ENCODE data around the gene C1orf185. TPM values are rescaled to one million over a fixed set of nuclear protein-coding genes. Genes with fewer than 3 reads are reported as not detected.

C1orf185 gene
- total RNA-seq (not detected), polyA plus RNA-seq (not detected), total RNA-seq (0 reads per million in 6 experiments)

- Mint-ChIP-seq H3K27ac (no peak within 1 kb of the TSS), H3K4me3 (no peak within 1 kb of the TSS), H3K27me3 (peaks cover 0 to 19% (median 6%) of the 10 kb centered on the region in 5 donors), H3K9me3 (peaks cover 0 to 2% (median 0%) of the 10 kb centered on the region in 9 donors), H3K4me1 (no peaks in the 10 kb centered on the region), H3K36me3 (no peaks in the 10 kb centered on the region)
- no peak for DNase-seq
- ATAC-seq: no peak
- POLR2A ChIA-PET: no interaction called here
Observed at GRCh38 chr1:51101976-51102375, at the start of gene C1orf185. Gene C1orf185 (plus strand): TSS chr1:51102228. CDS start chr1:51102234, 6 bp downstream.

DNA sequence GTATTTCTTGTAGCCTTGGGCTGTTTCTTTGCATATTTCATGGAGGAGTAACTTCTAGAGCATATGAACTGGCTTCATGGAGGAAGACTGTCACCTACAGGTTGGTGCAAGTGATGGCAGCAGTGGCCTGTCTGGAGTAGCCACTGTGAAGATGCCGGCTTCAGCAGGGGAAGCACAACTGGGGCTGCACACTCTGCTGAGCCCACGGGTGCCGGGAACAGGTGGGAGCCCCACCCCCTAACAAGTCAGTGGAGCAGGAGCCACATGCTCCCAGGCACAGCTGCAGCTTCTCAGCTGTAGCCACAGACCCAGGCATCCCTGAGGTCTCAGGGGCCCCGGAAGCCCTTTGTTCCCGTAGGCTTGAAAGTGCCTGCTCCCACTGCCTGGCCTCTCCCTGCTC, 43.2 kb upstream of the C1orf185 start:
- peaks cover 2 to 25% (median 7%) of the 10 kb centered on the region in 3 donors for H3K36me3 Mint-ChIP-seq
- H3K27ac Mint-ChIP-seq: no peak overlapping the region
- H3K9me3 Mint-ChIP-seq: peaks cover 0 to 32% (median 12%) of the 10 kb centered on the region in 9 donors
- POLR2A ChIA-PET: no interaction called here
- no peak overlapping the region for H3K4me3 Mint-ChIP-seq
- H3K27me3 Mint-ChIP-seq: peaks cover 5 to 21% (median 12%) of the 10 kb centered on the region in 5 donors
- ATAC-seq (no peak), DNase-seq (peak in 1 of 10 donors; percentile 1)
- H3K4me1 Mint-ChIP-seq: no peaks in the 10 kb centered on the region

- H3K4me1 Mint-ChIP-seq: no peaks in the 10 kb centered on the region
- peaks cover 5 to 23% (median 12%) of the 10 kb centered on the region in 5 donors for H3K27me3 Mint-ChIP-seq
- ATAC-seq (no peak), DNase-seq (no peak)
- POLR2A ChIA-PET: no interaction called here
- H3K36me3 Mint-ChIP-seq: peaks cover 2 to 22% (median 7%) of the 10 kb centered on the region in 3 donors
- H3K4me3 Mint-ChIP-seq: no peak overlapping the region
- H3K27ac Mint-ChIP-seq: no peak overlapping the region
- H3K9me3 Mint-ChIP-seq: peaks cover 0 to 32% (median 12%) of the 10 kb centered on the region in 9 donors
Observed at GRCh38 chr1:51061231-51061918, 40.7 kb upstream of the C1orf185 start.

- H3K9me3 Mint-ChIP-seq: peaks cover 0 to 22% (median 8%) of the 10 kb centered on the region in 9 donors
- DNase-seq (no peak), ATAC-seq (no peak)
- no peaks in the 10 kb centered on the region for H3K4me1 Mint-ChIP-seq
- POLR2A ChIA-PET: no interaction called here
- peaks cover 0 to 9% (median 4%) of the 10 kb centered on the region in 3 donors for H3K36me3 Mint-ChIP-seq
- no peak overlapping the region for H3K27ac Mint-ChIP-seq
- no peak overlapping the region for H3K4me3 Mint-ChIP-seq
- H3K27me3 Mint-ChIP-seq: peaks cover 5 to 25% (median 14%) of the 10 kb centered on the region in 5 donors
Observed at GRCh38 chr1:51063121-51063520, 38.9 kb upstream of the C1orf185 start.

GRCh38 chr1:51070011-51070410, 32.0 kb upstream of the C1orf185 start:
- POLR2A ChIA-PET: no interaction called here
- no peak for DNase-seq
- H3K27ac Mint-ChIP-seq: no peak overlapping the region
- peaks cover 8 to 52% (median 26%) of the 10 kb centered on the region in 5 donors for H3K27me3 Mint-ChIP-seq
- H3K4me1 Mint-ChIP-seq: no peaks in the 10 kb centered on the region
- ATAC-seq: no peak
- no peaks in the 10 kb centered on the region for H3K36me3 Mint-ChIP-seq
- no peaks in the 10 kb centered on the region for H3K9me3 Mint-ChIP-seq
- no peak overlapping the region for H3K4me3 Mint-ChIP-seq

GRCh38 chr1:51070640-51071039, 31.4 kb upstream of the C1orf185 start:
- Mint-ChIP-seq H3K27me3 (peaks cover 8 to 54% (median 27%) of the 10 kb centered on the region in 5 donors), H3K4me1 (no peaks in the 10 kb centered on the region), H3K4me3 (no peak overlapping the region), H3K36me3 (no peaks in the 10 kb centered on the region), H3K27ac (no peak overlapping the region), H3K9me3 (no peaks in the 10 kb centered on the region)
- POLR2A ChIA-PET: no interaction called here
- no peak for ATAC-seq
- DNase-seq: no peak

DNA sequence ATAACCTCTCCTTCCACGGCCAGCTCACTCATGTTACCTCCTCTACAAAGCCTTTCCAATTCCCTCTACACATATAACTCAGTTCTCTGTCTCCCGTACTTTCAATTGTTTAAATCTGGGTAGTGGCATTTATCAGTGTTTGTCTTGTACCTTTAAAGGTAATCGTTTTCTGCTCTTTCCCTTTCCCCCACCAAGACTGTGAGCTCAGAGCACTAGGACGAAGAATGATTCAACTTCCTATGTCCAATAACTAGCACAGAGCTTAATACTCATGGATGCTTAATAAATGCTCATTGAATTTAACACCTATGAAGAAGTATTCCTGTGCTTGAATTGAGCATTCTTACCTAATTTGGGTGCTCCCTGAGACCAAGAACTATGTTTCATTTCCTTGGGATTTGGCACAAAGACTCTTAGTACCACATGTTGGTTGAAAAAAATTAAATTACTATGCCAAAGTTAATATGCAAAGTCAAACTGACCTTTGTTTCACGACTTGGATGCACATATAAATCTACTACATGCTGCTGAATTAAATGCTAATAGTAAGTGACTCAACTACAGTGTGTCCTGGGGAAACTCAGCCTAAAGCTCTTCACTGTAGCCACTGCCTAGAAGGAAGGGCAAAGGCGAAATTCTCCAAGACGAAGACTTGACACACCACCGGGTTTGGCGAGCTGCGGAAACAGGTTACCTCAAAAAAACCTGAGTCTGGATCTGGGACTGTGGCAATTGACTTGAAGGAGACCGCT, 30.6 kb upstream of the C1orf185 start:
- no peak for ATAC-seq
- H3K4me3 Mint-ChIP-seq: no peak overlapping the region
- H3K4me1 Mint-ChIP-seq: no peaks in the 10 kb centered on the region
- DNase-seq: no peak
- no peak overlapping the region for H3K27ac Mint-ChIP-seq
- no peaks in the 10 kb centered on the region for H3K9me3 Mint-ChIP-seq
- POLR2A ChIA-PET: no interaction called here
- no peaks in the 10 kb centered on the region for H3K36me3 Mint-ChIP-seq
- H3K27me3 Mint-ChIP-seq: peaks cover 8 to 54% (median 22%) of the 10 kb centered on the region in 5 donors

GRCh38 chr1:51072043-51072439, 30.0 kb upstream of the C1orf185 start:
- POLR2A ChIA-PET: no interaction called here
- Mint-ChIP-seq H3K4me3 (no peak overlapping the region), H3K9me3 (no peaks in the 10 kb centered on the region), H3K4me1 (no peaks in the 10 kb centered on the region), H3K27ac (no peak overlapping the region), H3K36me3 (no peaks in the 10 kb centered on the region), H3K27me3 (peaks cover 8 to 54% (median 22%) of the 10 kb centered on the region in 5 donors)
- DNase-seq (no peak), ATAC-seq (no peak)

GRCh38 chr1:51072651-51073050, 29.4 kb upstream of the C1orf185 start:
- no peaks in the 10 kb centered on the region for H3K9me3 Mint-ChIP-seq
- H3K4me1 Mint-ChIP-seq: no peaks in the 10 kb centered on the region
- no peak for ATAC-seq
- POLR2A ChIA-PET: no interaction called here
- H3K27me3 Mint-ChIP-seq: peaks cover 8 to 48% (median 22%) of the 10 kb centered on the region in 5 donors
- no peak overlapping the region for H3K27ac Mint-ChIP-seq
- no peaks in the 10 kb centered on the region for H3K36me3 Mint-ChIP-seq
- no peak for DNase-seq
- H3K4me3 Mint-ChIP-seq: no peak overlapping the region

DNA sequence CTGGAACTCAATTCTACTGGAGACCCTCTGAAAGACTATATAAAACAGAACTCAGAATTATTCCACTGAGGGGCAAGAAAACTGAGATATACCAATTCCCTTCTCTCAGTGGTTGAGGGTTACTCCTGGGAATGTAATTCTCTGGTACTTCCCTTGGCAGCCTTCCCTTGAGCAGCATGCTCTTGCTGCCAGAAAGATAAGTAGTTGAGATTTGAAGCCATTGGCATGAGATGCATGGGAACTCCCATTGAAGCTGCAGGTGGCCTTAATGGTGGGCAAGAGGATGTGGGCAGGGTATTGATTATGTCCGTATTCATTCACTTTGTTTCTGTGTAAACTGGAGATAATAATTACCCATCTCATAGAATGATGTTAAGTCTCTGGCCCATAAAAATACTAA, 28.6 kb upstream of the C1orf185 start:
- Mint-ChIP-seq H3K4me1 (no peaks in the 10 kb centered on the region), H3K9me3 (no peaks in the 10 kb centered on the region), H3K27ac (no peak overlapping the region), H3K4me3 (no peak overlapping the region), H3K27me3 (peaks cover 7 to 43% (median 22%) of the 10 kb centered on the region in 5 donors), H3K36me3 (no peaks in the 10 kb centered on the region)
- POLR2A ChIA-PET: no interaction called here
- ATAC-seq (no peak), DNase-seq (no peak)

- no peak overlapping the region for H3K27ac Mint-ChIP-seq
- H3K9me3 Mint-ChIP-seq: peaks cover 5 to 15% (median 8%) of the 10 kb centered on the region in 9 donors
- DNase-seq (no peak), ATAC-seq (no peak)
- H3K36me3 Mint-ChIP-seq: peaks cover 0 to 11% (median 0%) of the 10 kb centered on the region in 3 donors
- no peaks in the 10 kb centered on the region for H3K4me1 Mint-ChIP-seq
- no peak overlapping the region for H3K4me3 Mint-ChIP-seq
- POLR2A ChIA-PET: no interaction called here
- peaks cover 22 to 80% (median 43%) of the 10 kb centered on the region in 5 donors for H3K27me3 Mint-ChIP-seq
Observed at GRCh38 chr1:51086496-51087271, 15.3 kb upstream of the C1orf185 start.

DNA sequence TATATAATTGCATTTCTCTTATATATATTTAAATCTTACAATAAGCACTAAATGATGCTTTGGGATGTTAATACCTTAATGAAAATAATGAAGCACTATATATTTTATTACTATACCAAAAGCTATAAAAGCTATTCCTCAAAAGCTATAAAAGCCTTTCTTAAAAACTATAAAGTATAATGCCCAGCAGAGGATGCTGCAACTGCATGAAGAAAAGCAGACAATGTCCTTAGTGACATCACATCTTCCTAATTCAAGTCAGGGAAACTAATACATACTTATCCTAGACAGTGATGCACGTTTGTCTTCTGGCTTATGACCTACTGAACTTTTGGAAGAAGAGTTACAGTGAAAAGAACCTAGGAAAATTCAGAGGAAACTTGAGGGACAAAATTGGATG, 13.6 kb upstream of the C1orf185 start:
- no peak overlapping the region for H3K4me3 Mint-ChIP-seq
- peaks cover 27 to 70% (median 40%) of the 10 kb centered on the region in 5 donors for H3K27me3 Mint-ChIP-seq
- no peaks in the 10 kb centered on the region for H3K4me1 Mint-ChIP-seq
- ATAC-seq: no peak
- H3K27ac Mint-ChIP-seq: no peak overlapping the region
- peaks cover 3 to 24% (median 10%) of the 10 kb centered on the region in 9 donors for H3K9me3 Mint-ChIP-seq
- no peak for DNase-seq
- H3K36me3 Mint-ChIP-seq: peaks cover 0 to 11% (median 0%) of the 10 kb centered on the region in 3 donors
- POLR2A ChIA-PET: interaction anchor here (0.5 kb wide), 1 partner anchor 91 kb away, joined by 3 read pairs; no protein-coding TSS in a partner anchor
